ENCODE results near the gene PRKAR2A. TPM values are rescaled to one million over a fixed set of nuclear protein-coding genes. Genes with fewer than 3 reads are reported as not detected.
"Not testable (repeated sequence)": the region's sequence is repeated elsewhere in the genome, so short reads cannot be mapped to it uniquely, and the experiment has no call there.

The PRKAR2A gene
- total RNA-seq, 3 donors from 2014 or later (not counting 1 experiment from before 2014, with no cell fraction given) = 40.5 to 43.5 (median 42.7) TPM

DNA sequence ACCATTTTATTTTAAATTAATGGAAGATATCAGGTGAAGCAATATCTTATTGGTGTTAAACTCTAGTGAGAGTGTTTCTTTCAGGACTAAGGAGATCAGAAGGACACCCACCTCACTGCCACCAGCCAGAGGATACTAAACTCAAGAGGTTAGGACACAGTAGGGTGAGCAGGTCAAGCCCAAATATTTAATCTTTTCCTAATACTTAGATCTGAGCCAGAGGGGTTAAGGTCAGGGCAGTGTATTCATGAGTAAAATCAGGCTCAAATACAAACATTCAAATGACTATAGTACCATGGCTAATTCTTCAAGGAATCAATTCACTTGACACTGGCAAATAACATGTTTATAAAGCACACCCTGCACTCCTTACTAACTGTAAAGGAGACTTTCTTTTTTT, 65.6 kb downstream of the PRKAR2A start:
- ATAC-seq (no peak), DNase-seq (no peak)
- no peaks in the 10 kb centered on the region for H3K4me1 ChIP-seq (ENCODE audit: control insufficient read depth, insufficient read depth, low read length)
- no peak overlapping the region for H3K4me3 ChIP-seq (ENCODE audit: low read length)
- H3K27me3 ChIP-seq (ENCODE audit: control insufficient read depth, insufficient read depth, low read length) = no peaks in the 10 kb centered on the region
- H3K27me3 Mint-ChIP-seq (ENCODE audit: low read depth in 2 of 2) = no peaks in the 10 kb centered on the region
- H3K36me3 ChIP-seq (ENCODE audit: control insufficient read depth, insufficient read depth, low read length) = peaks cover 12% of the 10 kb centered on the region
- no peak overlapping the region for H3K27ac Mint-ChIP-seq
- no peaks in the 10 kb centered on the region for H3K4me1 Mint-ChIP-seq
- no peak overlapping the region for H3K4me3 Mint-ChIP-seq
- intact Hi-C loops (cut with micrococcal nuclease) = no loop called here
- no peaks in the 10 kb centered on the region for H3K9me3 ChIP-seq (ENCODE audit: control insufficient read depth, insufficient read depth, low read length)
- no peaks in the 10 kb centered on the region for H3K9me3 Mint-ChIP-seq
- peaks cover 7% of the 10 kb centered on the region for H3K36me3 Mint-ChIP-seq
- no peak overlapping the region for H3K27ac ChIP-seq (ENCODE audit: low read length)
- TF ChIP-seq, protein P1, sequence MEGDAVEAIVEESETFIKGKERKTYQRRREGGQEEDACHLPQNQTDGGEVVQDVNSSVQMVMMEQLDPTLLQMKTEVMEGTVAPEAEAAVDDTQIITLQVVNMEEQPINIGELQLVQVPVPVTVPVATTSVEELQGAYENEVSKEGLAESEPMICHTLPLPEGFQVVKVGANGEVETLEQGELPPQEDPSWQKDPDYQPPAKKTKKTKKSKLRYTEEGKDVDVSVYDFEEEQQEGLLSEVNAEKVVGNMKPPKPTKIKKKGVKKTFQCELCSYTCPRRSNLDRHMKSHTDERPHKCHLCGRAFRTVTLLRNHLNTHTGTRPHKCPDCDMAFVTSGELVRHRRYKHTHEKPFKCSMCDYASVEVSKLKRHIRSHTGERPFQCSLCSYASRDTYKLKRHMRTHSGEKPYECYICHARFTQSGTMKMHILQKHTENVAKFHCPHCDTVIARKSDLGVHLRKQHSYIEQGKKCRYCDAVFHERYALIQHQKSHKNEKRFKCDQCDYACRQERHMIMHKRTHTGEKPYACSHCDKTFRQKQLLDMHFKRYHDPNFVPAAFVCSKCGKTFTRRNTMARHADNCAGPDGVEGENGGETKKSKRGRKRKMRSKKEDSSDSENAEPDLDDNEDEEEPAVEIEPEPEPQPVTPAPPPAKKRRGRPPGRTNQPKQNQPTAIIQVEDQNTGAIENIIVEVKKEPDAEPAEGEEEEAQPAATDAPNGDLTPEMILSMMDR (IDR thresholded peaks at IDR 0.05) = no peak

- H3K36me3 ChIP-seq (ENCODE audit: control insufficient read depth, insufficient read depth, low read length); H3K9me3 Mint-ChIP-seq; H3K36me3 Mint-ChIP-seq; ATAC-seq; H3K9me3 ChIP-seq (ENCODE audit: control insufficient read depth, insufficient read depth, low read length); DNase-seq; intact Hi-C loops (cut with micrococcal nuclease); H3K4me1 ChIP-seq (ENCODE audit: control insufficient read depth, insufficient read depth, low read length); H3K4me1 Mint-ChIP-seq; H3K27ac ChIP-seq (ENCODE audit: low read length); H3K4me3 ChIP-seq (ENCODE audit: low read length); H3K4me3 Mint-ChIP-seq; H3K27me3 Mint-ChIP-seq (ENCODE audit: low read depth in 2 of 2); H3K27ac Mint-ChIP-seq; H3K27me3 ChIP-seq (ENCODE audit: control insufficient read depth, insufficient read depth, low read length): not testable (repeated sequence)
- WGBS (ENCODE audit: insufficient coverage) = 97% methylated on average over 5 of the region's 8 CpGs
Measured at GRCh38 chr3:48778565-48778964, 69.1 kb downstream of the PRKAR2A start.

GRCh38 chr3:48776854-48777253, 70.8 kb downstream of the PRKAR2A start:
- H3K27me3 ChIP-seq (ENCODE audit: control insufficient read depth, insufficient read depth, low read length) = no peaks in the 10 kb centered on the region
- TF ChIP-seq, protein P1 (IDR thresholded peaks at IDR 0.05) = no peak
- Mint-ChIP-seq H3K9me3 (no peaks in the 10 kb centered on the region), H3K36me3 (no peaks in the 10 kb centered on the region), H3K27ac (peak overlapping the region in 1 of 2 donors; percentile 15), H3K27me3 (ENCODE audit: low read depth in 2 of 2) (no peaks in the 10 kb centered on the region), H3K4me3 (no peak overlapping the region), H3K4me1 (peaks cover 0 to 8% of the 10 kb centered on the region in 2 donors)
- WGBS (ENCODE audit: insufficient coverage) = 87% methylated on average over 3 of the region's 4 CpGs
- no peaks in the 10 kb centered on the region for H3K4me1 ChIP-seq (ENCODE audit: control insufficient read depth, insufficient read depth, low read length)
- intact Hi-C loops (cut with micrococcal nuclease) = no loop called here
- peaks cover 7% of the 10 kb centered on the region for H3K36me3 ChIP-seq (ENCODE audit: control insufficient read depth, insufficient read depth, low read length)
- H3K4me3 ChIP-seq (ENCODE audit: low read length) = no peak overlapping the region
- no peaks in the 10 kb centered on the region for H3K9me3 ChIP-seq (ENCODE audit: control insufficient read depth, insufficient read depth, low read length)
- DNase-seq = no peak
- no peak overlapping the region for H3K27ac ChIP-seq (ENCODE audit: low read length)
- ATAC-seq = no peak

DNA sequence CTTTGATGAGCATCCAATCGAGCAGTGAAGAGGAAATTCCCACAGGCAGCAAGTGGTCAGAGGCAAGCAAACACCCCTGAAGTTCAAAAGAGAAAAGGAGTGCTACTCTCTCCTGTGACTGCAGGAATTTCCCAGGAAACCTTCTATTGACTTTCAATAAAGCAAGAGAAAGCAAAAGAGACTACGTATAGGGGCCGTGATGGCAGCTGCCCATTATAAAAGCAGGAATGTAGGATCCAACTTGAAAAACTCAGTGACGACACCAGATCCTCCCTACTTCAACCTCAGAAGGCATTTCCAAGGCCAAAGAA, 77.5 kb downstream of the PRKAR2A start:
- ATAC-seq (no peak), DNase-seq (no peak)
- H3K27ac Mint-ChIP-seq = peak overlapping the region in 1 of 2 donors; percentile 65
- 87% methylated on average over 3 of the region's 4 CpGs for WGBS (ENCODE audit: insufficient coverage)
- Histone ChIP-seq H3K27ac (ENCODE audit: low read length) (no peak overlapping the region), H3K4me1 (ENCODE audit: control insufficient read depth, insufficient read depth, low read length) (no peaks in the 10 kb centered on the region), H3K36me3 (ENCODE audit: control insufficient read depth, insufficient read depth, low read length) (peaks cover 18% of the 10 kb centered on the region), H3K27me3 (ENCODE audit: control insufficient read depth, insufficient read depth, low read length) (no peaks in the 10 kb centered on the region), H3K4me3 (ENCODE audit: low read length) (no peak overlapping the region), H3K9me3 (ENCODE audit: control insufficient read depth, insufficient read depth, low read length) (no peaks in the 10 kb centered on the region)
- H3K27me3 Mint-ChIP-seq (ENCODE audit: low read depth in 2 of 2) = no peaks in the 10 kb centered on the region
- H3K4me3 Mint-ChIP-seq = no peak overlapping the region
- H3K36me3 Mint-ChIP-seq = no peaks in the 10 kb centered on the region
- H3K4me1 Mint-ChIP-seq = peaks cover 0 to 19% of the 10 kb centered on the region in 2 donors
- intact Hi-C loops (cut with micrococcal nuclease) = no loop called here
- H3K9me3 Mint-ChIP-seq = no peaks in the 10 kb centered on the region
- TF ChIP-seq, protein P1 (IDR thresholded peaks at IDR 0.05) = no peak

Data from natural killer cell (primary cell).